Measurements from ENCODE around the gene SLC17A2. TPM values are rescaled to one million over a fixed set of nuclear protein-coding genes. Genes with fewer than 3 reads are reported as not detected.

SLC17A2 gene
- total and polyA plus RNA-seq, 2 of the 4 experiments (the other 2 are of a cell fraction): not detected

DNA sequence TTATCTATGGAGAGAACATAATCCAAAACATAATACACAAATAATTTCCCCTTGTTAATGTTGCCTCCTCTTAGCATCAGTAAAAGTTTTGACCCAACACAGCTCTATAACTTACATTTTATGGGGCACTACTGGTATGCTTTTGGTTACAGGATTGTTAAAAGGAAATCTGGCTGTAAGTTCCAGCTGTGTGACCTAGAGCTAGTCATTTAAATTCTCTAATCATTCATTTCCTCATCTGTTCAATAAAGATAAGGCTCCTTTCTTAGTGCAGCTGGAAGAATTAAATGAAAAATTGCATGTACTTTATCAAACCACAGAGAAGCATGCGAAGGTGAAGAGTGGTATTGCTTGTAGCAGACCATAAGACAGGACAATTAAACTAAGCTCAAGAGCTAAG lies 4.6 kb downstream of the SLC17A2 start:
- Histone ChIP-seq H2BK120ac (ENCODE audit: low read depth, low read length) (no peak overlapping the region), H2BK5ac (ENCODE audit: low read depth, low read length, poor library complexity, severe bottlenecking) (no peak overlapping the region), H3K27me3 (ENCODE audit: control insufficient read depth, insufficient read depth, low read length) (no peaks in the 10 kb centered on the region; the same call in 1 of the 2 replicates), H3K79me1 (ENCODE audit: low read depth in 1 of 2, low read length in 2 of 2) (no peaks in the 10 kb centered on the region), H3K4ac (ENCODE audit: low read depth, low read length) (no peak overlapping the region), H3K27ac (ENCODE audit: insufficient read depth, low read length) (no peak overlapping the region), H3K36me3 (ENCODE audit: control insufficient read depth, insufficient read depth, low read length) (no peaks in the 10 kb centered on the region), H2BK20ac (ENCODE audit: low read depth, low read length) (no peak overlapping the region), H3K4me2 (ENCODE audit: low read depth, low read length) (no peak overlapping the region), H2AK9ac (replicated peaks; ENCODE audit: low read depth, low read length, poor library complexity) (no peak overlapping the region), H2AK5ac (ENCODE audit: low read depth, low read length) (no peak overlapping the region), H3K4me1 (ENCODE audit: control insufficient read depth, insufficient read depth, low read length) (no peaks in the 10 kb centered on the region), H3K18ac (ENCODE audit: low read depth, low read length) (no peak overlapping the region), H3K23ac (ENCODE audit: low read depth, low read length) (no peak overlapping the region), H3K9me3 (ENCODE audit: control insufficient read depth, insufficient read depth, low read length) (no peaks in the 10 kb centered on the region), H4K8ac (ENCODE audit: low read depth in 2 of 2, low read length in 2 of 2) (no peak overlapping the region), H4K5ac (ENCODE audit: low read depth, low read length) (no peak overlapping the region), H3K9me1 (ENCODE audit: insufficient read depth, low read length) (no peaks in the 10 kb centered on the region), H3K14ac (replicated peaks; ENCODE audit: low read depth, low read length) (no peak overlapping the region), H2BK15ac (ENCODE audit: low read depth, low read length) (no peak overlapping the region), H3K9ac (ENCODE audit: low read depth, low read length) (no peak overlapping the region), H3K56ac (ENCODE audit: extremely low read depth, insufficient read depth, low read length) (no peak overlapping the region), H3K4me3 (ENCODE audit: insufficient read depth, low read depth, low read length) (no peak overlapping the region), H2AFZ (replicated peaks; ENCODE audit: low read length, poor library complexity) (no peak overlapping the region), H4K20me1 (ENCODE audit: insufficient read depth, low read length) (no peaks in the 10 kb centered on the region), H4K91ac (ENCODE audit: insufficient read depth, low read depth, low read length) (no peak overlapping the region)
- ChIA-PET CTCF (interaction anchor here (0.6 to 1.3 kb wide), 2 partner anchors 9 to 11 kb away, joined by 3 to 4 read pairs; no protein-coding TSS in a partner anchor), POLR2A (ENCODE audit: unreplicated experiment) (no interaction called here)
- in situ Hi-C loops (cut with MboI; ENCODE audit: low sequenced_read_pairs) (no loop called here), intact Hi-C loops (cut with micrococcal nuclease) (no loop called here), dilution Hi-C loops (cut with HindIII; ENCODE audit: low sequenced_read_pairs, unreplicated experiment) (no loop called here)
- no peak for DNase-seq
- TF ChIP-seq, protein P1, sequence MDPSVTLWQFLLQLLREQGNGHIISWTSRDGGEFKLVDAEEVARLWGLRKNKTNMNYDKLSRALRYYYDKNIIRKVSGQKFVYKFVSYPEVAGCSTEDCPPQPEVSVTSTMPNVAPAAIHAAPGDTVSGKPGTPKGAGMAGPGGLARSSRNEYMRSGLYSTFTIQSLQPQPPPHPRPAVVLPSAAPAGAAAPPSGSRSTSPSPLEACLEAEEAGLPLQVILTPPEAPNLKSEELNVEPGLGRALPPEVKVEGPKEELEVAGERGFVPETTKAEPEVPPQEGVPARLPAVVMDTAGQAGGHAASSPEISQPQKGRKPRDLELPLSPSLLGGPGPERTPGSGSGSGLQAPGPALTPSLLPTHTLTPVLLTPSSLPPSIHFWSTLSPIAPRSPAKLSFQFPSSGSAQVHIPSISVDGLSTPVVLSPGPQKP (IDR thresholded peaks at IDR 0.05; ENCODE audit: borderline replicate concordance, low read depth, low read length): no peak
- no peak for TF ChIP-seq NFE2L2 (IDR thresholded peaks at IDR 0.05; ENCODE audit: low read depth, low read length)
- no peak for TF ChIP-seq USF2 (IDR thresholded peaks at IDR 0.05; ENCODE audit: low read depth, low read length)
- no peak for TF ChIP-seq MXI1 (IDR thresholded peaks at IDR 0.05; ENCODE audit: borderline replicate concordance, low read depth, low read length)
- TF ChIP-seq CHD1 (IDR thresholded peaks at IDR 0.05; ENCODE audit: low read depth, low read length): no peak
- no peak for TF ChIP-seq SMC3 (IDR thresholded peaks at IDR 0.05; ENCODE audit: low read depth, low read length)
- no peak for TF ChIP-seq CEBPB (IDR thresholded peaks at IDR 0.05; ENCODE audit: low read depth, low read length)
- no peak for TF ChIP-seq RCOR1 (IDR thresholded peaks at IDR 0.05; ENCODE audit: insufficient replicate concordance, low read length)
- no peak for TF ChIP-seq FOS (IDR thresholded peaks at IDR 0.05; ENCODE audit: low read depth, low read length)
- TF ChIP-seq POLR2A (IDR thresholded peaks at IDR 0.05; ENCODE audit: low read depth, low read length): no peak
- no peak for TF ChIP-seq MAZ (IDR thresholded peaks at IDR 0.05; ENCODE audit: borderline replicate concordance, low read depth, low read length)
- TF ChIP-seq RFX5 (IDR thresholded peaks at IDR 0.05; ENCODE audit: low read depth, low read length): no peak
- no peak for TF ChIP-seq MAFK (IDR thresholded peaks at IDR 0.05; ENCODE audit: low read depth, low read length)
- no peak for TF ChIP-seq BHLHE40 (IDR thresholded peaks at IDR 0.05; ENCODE audit: low read depth, low read length)
- no peak for TF ChIP-seq CTCF (conservative IDR thresholded peaks at IDR 0.05; ENCODE audit: low read depth, low read length)
- no peak for TF ChIP-seq RAD21 (IDR thresholded peaks at IDR 0.05; ENCODE audit: low read length)
- ATAC-seq (ENCODE audit: low read depth): no peak
- BruUV-seq (replicated peaks): no TSS peak
- WGBS, 2 experiments (ENCODE audit: extremely low coverage in 2 of 2, insufficient read length in 1 of 2): no CpG with 5 or more reads among the region's 1 CpG

Data from IMR-90 (cell line).